NCI-H345 treated with DMSO at 0.1 percent for 48 hours (cell line): Measurements from ENCODE around the gene SIRT3.
"Not testable (repeated sequence)": the region's sequence is repeated elsewhere in the genome, so short reads cannot be mapped to it uniquely, and the experiment has no call there.

Experiments
- DNase-seq: peaks from one replicate; lab custom pipeline; 2025; ENCODE audit not compliant: unreplicated experiment; lab: John Stamatoyannopoulos, UW

Gene SIRT3

DNA sequence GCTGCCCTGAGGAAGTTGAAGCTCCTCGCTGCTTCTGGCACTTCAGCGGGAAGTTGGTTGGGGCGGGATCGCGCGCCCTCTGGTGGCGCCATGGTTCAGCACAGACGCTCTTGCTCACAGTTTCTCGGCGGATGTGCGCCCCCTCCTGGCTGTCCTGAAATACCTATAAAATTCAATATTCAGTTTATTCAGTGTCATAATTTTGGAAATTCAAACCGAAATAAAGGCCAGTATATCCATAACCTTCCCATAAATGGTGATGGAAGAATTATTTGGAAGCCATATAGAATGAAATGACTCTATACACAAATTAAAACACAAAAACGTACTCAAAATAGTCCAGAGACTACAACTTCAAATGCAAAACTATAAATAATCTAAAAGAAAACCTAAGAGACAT lies 55.9 kb downstream of the SIRT3 start:
- DNase-seq = not testable (repeated sequence)
